HepG2 (cell line): ENCODE data around the gene SEC24A. TPM values are rescaled to one million over a fixed set of nuclear protein-coding genes. Genes with fewer than 3 reads are reported as not detected.

Source experiments
- ATM ChIP-seq: fragments of 450-650 bp; IDR thresholded peaks from 2 replicates; pipeline ENCODE4 v1.7.1; 2017; ENCODE audit warnings: mild to moderate bottlenecking, borderline replicate concordance
- FOSL2 ChIP-seq: sonication (generic); formaldehyde crosslinking; IDR thresholded peaks from 2 replicates; pipeline ENCODE4 v1.4.0; 2020; ENCODE audit warnings: missing genetic modification reagents
- KDM3A ChIP-seq: IDR thresholded peaks from 2 replicates; pipeline ENCODE4 v1.6.1; 2018; ENCODE audit warnings: low read depth, missing compliant biosample characterization
- KLF13 ChIP-seq: sonication (generic); formaldehyde crosslinking; IDR thresholded peaks from 2 replicates; pipeline ENCODE4 v1.4.0; 2020; ENCODE audit warnings: mild to moderate bottlenecking, missing genetic modification reagents
- MED13 ChIP-seq: sonication (generic); formaldehyde crosslinking; IDR thresholded peaks from 2 replicates; pipeline ENCODE4 v1.5.0; 2020; ENCODE audit warnings: missing genetic modification reagents
- NAIF1 ChIP-seq: sonication (generic); formaldehyde crosslinking; IDR thresholded peaks from 2 replicates; pipeline ENCODE4 v1.5.0; 2020; ENCODE audit warnings: mild to moderate bottlenecking, missing genetic modification reagents, borderline replicate concordance
- RAD51 ChIP-seq: fragments of 450-650 bp; IDR thresholded peaks from 2 replicates; pipeline ENCODE4 v1.6.1; 2016; ENCODE audit warnings: borderline replicate concordance
- ZMYM3 ChIP-seq: sonication (generic); formaldehyde crosslinking; IDR thresholded peaks from 2 replicates; pipeline ENCODE4 v1.5.1; 2020; ENCODE audit warnings: mild to moderate bottlenecking, missing genetic modification reagents
- ZNF572 ChIP-seq: sonication (generic); formaldehyde crosslinking; IDR thresholded peaks from 2 replicates; pipeline ENCODE4 v1.5.1; 2020; ENCODE audit warnings: mild to moderate bottlenecking, missing genetic modification reagents
- polyA plus RNA-seq, 8 experiments: library from polyadenylated mRNA; depleted of rRNA in 3 of 8; stranded (reverse) in 7 of 8; unstranded in 1 of 8; fragments of >200 nt; fragmentation: Illumina TruSeq in 4 of 8; extraction: Trizol in 4 of 8; gene quantifications; 2 replicates each; pipeline versions ENCODE4 v1.2.1 to v1.2.3, GENCODE V29; 2011 to 2016; ENCODE audit warnings: low read depth in 4 of 8, missing spikeins in 1 of 8, mixed read lengths in 1 of 8; ENCODE audit not compliant: insufficient read depth in 1 of 8
- total RNA-seq, 5 experiments: library from RNA; depleted of rRNA; stranded (reverse); fragments of >200 nt; fragmentation: Illumina TruSeq; extraction: Trizol; gene quantifications; 2 replicates each; pipeline ENCODE4 v1.2.3, GENCODE V29; 2016; ENCODE audit warnings: low read depth in 1 of 5
- TF ChIP-seq, protein P1 (sequence below): sonication (generic); formaldehyde crosslinking; IDR thresholded peaks from 2 replicates; pipeline ENCODE4 v1.8.0; 2022; ENCODE audit warnings: mild to moderate bottlenecking, missing genetic modification reagents; ENCODE audit not compliant: insufficient replicate concordance
- TF ChIP-seq, protein P2 (sequence below): sonication (generic); formaldehyde crosslinking; IDR thresholded peaks from 2 replicates; pipeline ENCODE4 v1.8.0; 2022; ENCODE audit warnings: mild to moderate bottlenecking, missing genetic modification reagents, moderate library complexity
- TF ChIP-seq, protein P3 (sequence below): sonication (generic); formaldehyde crosslinking; IDR thresholded peaks from 2 replicates; pipeline ENCODE4 v1.8.1; 2023; ENCODE audit warnings: missing genetic modification reagents, inconsistent platforms, borderline replicate concordance
- TF ChIP-seq, protein P4 (sequence below): sonication (generic); formaldehyde crosslinking; IDR thresholded peaks from 2 replicates; pipeline ENCODE4 v1.4.0; 2020; ENCODE audit warnings: missing genetic modification reagents
- TF ChIP-seq, protein P5 (sequence below): IDR thresholded peaks from 2 replicates; pipeline ENCODE4 v1.6.1; 2016; ENCODE audit warnings: low read depth, missing genetic modification reagents, missing compliant biosample characterization
- TF ChIP-seq, protein P6 (sequence below): sonication (generic); formaldehyde crosslinking; IDR thresholded peaks from 2 replicates; pipeline ENCODE4 v1.5.1; 2020; ENCODE audit warnings: missing genetic modification reagents, mild to moderate bottlenecking, borderline replicate concordance
- TF ChIP-seq, protein P7 (sequence below): sonication (generic); formaldehyde crosslinking; conservative IDR thresholded peaks from 2 replicates; pipeline ENCODE4 v1.5.0; 2020; ENCODE audit warnings: missing genetic modification reagents

The SEC24A gene
- total and polyA plus RNA-seq, 2 of the 13 experiments (the other 11 are each of a cell fraction or from before 2014, with no cell fraction given): 30.5 to 56.8 TPM

DNA sequence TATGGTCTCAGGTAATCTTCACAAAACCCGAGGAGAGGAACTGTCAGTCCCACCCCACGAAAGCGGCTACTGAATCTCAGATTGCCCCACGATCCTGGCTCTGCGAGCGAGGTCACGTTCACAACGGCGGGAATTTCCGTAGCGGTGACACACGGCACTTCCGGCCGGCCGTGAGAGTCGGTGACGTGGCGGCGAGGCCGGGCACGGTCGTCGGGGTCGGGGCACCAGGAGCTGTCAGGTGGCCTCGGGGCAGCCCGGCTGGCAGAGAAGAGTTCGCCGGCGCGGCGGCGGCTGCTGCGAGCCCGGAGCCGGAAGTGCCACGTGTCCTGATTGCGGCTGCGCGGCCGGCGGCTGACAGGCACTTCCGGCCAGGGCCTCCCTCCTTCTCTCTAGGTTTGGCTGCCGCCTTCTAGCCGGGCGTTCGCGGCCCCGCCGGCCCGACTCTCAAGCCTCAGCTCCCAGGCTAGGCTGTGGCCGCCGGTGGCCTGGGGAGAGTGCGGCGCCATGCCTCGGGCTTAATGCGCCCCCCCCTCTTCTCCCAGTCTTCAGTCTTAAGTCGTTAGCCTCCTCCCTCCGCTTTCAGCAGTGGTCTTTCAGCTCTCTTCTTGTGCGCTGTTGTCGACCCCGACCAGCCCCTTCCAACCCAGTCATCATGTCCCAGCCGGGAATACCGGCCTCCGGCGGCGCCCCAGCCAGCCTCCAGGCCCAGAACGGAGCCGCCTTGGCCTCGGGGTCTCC is at the start of gene SEC24A (continued):
- TF ChIP-seq, protein P1, sequence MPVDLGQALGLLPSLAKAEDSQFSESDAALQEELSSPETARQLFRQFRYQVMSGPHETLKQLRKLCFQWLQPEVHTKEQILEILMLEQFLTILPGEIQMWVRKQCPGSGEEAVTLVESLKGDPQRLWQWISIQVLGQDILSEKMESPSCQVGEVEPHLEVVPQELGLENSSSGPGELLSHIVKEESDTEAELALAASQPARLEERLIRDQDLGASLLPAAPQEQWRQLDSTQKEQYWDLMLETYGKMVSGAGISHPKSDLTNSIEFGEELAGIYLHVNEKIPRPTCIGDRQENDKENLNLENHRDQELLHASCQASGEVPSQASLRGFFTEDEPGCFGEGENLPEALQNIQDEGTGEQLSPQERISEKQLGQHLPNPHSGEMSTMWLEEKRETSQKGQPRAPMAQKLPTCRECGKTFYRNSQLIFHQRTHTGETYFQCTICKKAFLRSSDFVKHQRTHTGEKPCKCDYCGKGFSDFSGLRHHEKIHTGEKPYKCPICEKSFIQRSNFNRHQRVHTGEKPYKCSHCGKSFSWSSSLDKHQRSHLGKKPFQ (CRISPR knock-in tag): peak; percentile 90
- TF ChIP-seq, protein P2, sequence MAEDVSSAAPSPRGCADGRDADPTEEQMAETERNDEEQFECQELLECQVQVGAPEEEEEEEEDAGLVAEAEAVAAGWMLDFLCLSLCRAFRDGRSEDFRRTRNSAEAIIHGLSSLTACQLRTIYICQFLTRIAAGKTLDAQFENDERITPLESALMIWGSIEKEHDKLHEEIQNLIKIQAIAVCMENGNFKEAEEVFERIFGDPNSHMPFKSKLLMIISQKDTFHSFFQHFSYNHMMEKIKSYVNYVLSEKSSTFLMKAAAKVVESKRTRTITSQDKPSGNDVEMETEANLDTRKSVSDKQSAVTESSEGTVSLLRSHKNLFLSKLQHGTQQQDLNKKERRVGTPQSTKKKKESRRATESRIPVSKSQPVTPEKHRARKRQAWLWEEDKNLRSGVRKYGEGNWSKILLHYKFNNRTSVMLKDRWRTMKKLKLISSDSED (CRISPR knock-in tag): no peak
- no peak for TF ChIP-seq NAIF1 (CRISPR knock-in tag)
- peak; percentile 82; the same call in 1 of the 2 replicates for TF ChIP-seq KLF13 (CRISPR knock-in tag)
- TF ChIP-seq, protein P3, sequence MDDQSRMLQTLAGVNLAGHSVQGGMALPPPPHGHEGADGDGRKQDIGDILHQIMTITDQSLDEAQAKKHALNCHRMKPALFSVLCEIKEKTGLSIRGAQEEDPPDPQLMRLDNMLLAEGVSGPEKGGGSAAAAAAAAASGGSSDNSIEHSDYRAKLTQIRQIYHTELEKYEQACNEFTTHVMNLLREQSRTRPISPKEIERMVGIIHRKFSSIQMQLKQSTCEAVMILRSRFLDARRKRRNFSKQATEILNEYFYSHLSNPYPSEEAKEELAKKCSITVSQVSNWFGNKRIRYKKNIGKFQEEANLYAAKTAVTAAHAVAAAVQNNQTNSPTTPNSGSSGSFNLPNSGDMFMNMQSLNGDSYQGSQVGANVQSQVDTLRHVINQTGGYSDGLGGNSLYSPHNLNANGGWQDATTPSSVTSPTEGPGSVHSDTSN: no peak
- TF ChIP-seq, protein P4, sequence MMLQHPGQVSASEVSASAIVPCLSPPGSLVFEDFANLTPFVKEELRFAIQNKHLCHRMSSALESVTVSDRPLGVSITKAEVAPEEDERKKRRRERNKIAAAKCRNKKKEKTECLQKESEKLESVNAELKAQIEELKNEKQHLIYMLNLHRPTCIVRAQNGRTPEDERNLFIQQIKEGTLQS (CRISPR knock-in tag): peak; percentile 71
- TF ChIP-seq, protein P5, sequence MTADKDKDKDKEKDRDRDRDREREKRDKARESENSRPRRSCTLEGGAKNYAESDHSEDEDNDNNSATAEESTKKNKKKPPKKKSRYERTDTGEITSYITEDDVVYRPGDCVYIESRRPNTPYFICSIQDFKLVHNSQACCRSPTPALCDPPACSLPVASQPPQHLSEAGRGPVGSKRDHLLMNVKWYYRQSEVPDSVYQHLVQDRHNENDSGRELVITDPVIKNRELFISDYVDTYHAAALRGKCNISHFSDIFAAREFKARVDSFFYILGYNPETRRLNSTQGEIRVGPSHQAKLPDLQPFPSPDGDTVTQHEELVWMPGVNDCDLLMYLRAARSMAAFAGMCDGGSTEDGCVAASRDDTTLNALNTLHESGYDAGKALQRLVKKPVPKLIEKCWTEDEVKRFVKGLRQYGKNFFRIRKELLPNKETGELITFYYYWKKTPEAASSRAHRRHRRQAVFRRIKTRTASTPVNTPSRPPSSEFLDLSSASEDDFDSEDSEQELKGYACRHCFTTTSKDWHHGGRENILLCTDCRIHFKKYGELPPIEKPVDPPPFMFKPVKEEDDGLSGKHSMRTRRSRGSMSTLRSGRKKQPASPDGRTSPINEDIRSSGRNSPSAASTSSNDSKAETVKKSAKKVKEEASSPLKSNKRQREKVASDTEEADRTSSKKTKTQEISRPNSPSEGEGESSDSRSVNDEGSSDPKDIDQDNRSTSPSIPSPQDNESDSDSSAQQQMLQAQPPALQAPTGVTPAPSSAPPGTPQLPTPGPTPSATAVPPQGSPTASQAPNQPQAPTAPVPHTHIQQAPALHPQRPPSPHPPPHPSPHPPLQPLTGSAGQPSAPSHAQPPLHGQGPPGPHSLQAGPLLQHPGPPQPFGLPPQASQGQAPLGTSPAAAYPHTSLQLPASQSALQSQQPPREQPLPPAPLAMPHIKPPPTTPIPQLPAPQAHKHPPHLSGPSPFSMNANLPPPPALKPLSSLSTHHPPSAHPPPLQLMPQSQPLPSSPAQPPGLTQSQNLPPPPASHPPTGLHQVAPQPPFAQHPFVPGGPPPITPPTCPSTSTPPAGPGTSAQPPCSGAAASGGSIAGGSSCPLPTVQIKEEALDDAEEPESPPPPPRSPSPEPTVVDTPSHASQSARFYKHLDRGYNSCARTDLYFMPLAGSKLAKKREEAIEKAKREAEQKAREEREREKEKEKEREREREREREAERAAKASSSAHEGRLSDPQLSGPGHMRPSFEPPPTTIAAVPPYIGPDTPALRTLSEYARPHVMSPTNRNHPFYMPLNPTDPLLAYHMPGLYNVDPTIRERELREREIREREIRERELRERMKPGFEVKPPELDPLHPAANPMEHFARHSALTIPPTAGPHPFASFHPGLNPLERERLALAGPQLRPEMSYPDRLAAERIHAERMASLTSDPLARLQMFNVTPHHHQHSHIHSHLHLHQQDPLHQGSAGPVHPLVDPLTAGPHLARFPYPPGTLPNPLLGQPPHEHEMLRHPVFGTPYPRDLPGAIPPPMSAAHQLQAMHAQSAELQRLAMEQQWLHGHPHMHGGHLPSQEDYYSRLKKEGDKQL: no peak; the same call in 1 of the 2 replicates
- peak; percentile 71; the same call in 1 of the 2 replicates for TF ChIP-seq ZNF572 (CRISPR knock-in tag)
- TF ChIP-seq RAD51: no peak
- peak; percentile 82 for TF ChIP-seq FOSL2 (CRISPR knock-in tag)
- TF ChIP-seq, protein P6, sequence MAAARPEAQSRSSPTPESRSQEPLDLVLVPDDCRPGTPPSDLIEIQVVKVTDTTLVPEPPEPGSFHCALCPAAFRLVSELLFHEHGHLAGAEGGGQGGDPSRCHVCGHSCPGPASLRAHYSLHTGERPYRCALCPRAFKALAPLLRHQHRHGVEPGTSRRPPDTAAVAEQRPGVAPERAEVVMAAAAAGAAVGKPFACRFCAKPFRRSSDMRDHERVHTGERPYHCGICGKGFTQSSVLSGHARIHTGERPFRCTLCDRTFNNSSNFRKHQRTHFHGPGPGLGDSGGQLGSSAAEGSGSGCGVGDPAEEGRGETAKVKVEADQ (CRISPR knock-in tag): no peak
- peak; percentile 58 for TF ChIP-seq MED13 (CRISPR knock-in tag)
- peak; percentile 74 for TF ChIP-seq ZMYM3 (CRISPR knock-in tag)
- TF ChIP-seq KDM3A: peak; percentile 69; the same call in 1 of the 2 replicates
- no peak for TF ChIP-seq ATM
- TF ChIP-seq, protein P7, sequence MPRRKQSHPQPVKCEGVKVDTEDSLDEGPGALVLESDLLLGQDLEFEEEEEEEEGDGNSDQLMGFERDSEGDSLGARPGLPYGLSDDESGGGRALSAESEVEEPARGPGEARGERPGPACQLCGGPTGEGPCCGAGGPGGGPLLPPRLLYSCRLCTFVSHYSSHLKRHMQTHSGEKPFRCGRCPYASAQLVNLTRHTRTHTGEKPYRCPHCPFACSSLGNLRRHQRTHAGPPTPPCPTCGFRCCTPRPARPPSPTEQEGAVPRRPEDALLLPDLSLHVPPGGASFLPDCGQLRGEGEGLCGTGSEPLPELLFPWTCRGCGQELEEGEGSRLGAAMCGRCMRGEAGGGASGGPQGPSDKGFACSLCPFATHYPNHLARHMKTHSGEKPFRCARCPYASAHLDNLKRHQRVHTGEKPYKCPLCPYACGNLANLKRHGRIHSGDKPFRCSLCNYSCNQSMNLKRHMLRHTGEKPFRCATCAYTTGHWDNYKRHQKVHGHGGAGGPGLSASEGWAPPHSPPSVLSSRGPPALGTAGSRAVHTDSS (CRISPR knock-in tag): no peak
